ENCODE results near the gene RAD23A.
"Not testable (repeated sequence)": the region's sequence is repeated elsewhere in the genome, so short reads cannot be mapped to it uniquely, and the experiment has no call there.

Gene RAD23A

GRCh38 chr19:12937927-12938778 lies 7.5 kb upstream of the RAD23A start, which contains the start of gene CALR:
Gene CALR (plus strand): TSS chr19:12938609. CDS start chr19:12938680, 71 bp downstream.
- in situ Hi-C loops (cut with HindIII; ENCODE audit: low sequenced_read_pairs), result no loop called here

GRCh38 chr19:12938779-12939601 lies 6.7 kb upstream of the RAD23A start:
- in situ Hi-C loops (cut with HindIII; ENCODE audit: low sequenced_read_pairs), result no loop called here

GRCh38 chr19:12939975-12940423 lies 5.7 kb upstream of the RAD23A start:
- in situ Hi-C loops (cut with HindIII; ENCODE audit: low sequenced_read_pairs), result no loop called here

- in situ Hi-C loops (cut with HindIII; ENCODE audit: low sequenced_read_pairs), result no loop called here
Observed at GRCh38 chr19:12940897-12941296, 4.8 kb upstream of the RAD23A start.

- in situ Hi-C loops (cut with HindIII; ENCODE audit: low sequenced_read_pairs), result no loop called here
Observed at GRCh38 chr19:12943437-12944044, 2.1 kb upstream of the RAD23A start.

GRCh38 chr19:12944104-12944674 lies 1.5 kb upstream of the RAD23A start:
- in situ Hi-C loops (cut with HindIII; ENCODE audit: low sequenced_read_pairs), result no loop called here

GRCh38 chr19:12946092-12946721 lies 545 bp downstream of the RAD23A start:
- in situ Hi-C loops (cut with HindIII; ENCODE audit: low sequenced_read_pairs), result no loop called here

GRCh38 chr19:12946731-12947496 lies 1.3 kb downstream of the RAD23A start:
- in situ Hi-C loops (cut with HindIII; ENCODE audit: low sequenced_read_pairs), result no loop called here

- in situ Hi-C loops (cut with HindIII; ENCODE audit: low sequenced_read_pairs), result no loop called here
Observed at GRCh38 chr19:12947702-12948611, 2.3 kb downstream of the RAD23A start.

GRCh38 chr19:12948612-12949362 lies 3.1 kb downstream of the RAD23A start:
- in situ Hi-C loops (cut with HindIII; ENCODE audit: low sequenced_read_pairs), result no loop called here

- in situ Hi-C loops (cut with HindIII; ENCODE audit: low sequenced_read_pairs), result no loop called here
Observed at GRCh38 chr19:12949363-12950283, 4.0 kb downstream of the RAD23A start.

GRCh38 chr19:12952050-12952449 lies 6.4 kb downstream of the RAD23A start:
- in situ Hi-C loops (cut with HindIII; ENCODE audit: low sequenced_read_pairs), result not testable (repeated sequence)

- in situ Hi-C loops (cut with HindIII; ENCODE audit: low sequenced_read_pairs), result no loop called here
Observed at GRCh38 chr19:12952488-12953137, 7.0 kb downstream of the RAD23A start.

- in situ Hi-C loops (cut with HindIII; ENCODE audit: low sequenced_read_pairs), result no loop called here
Observed at GRCh38 chr19:12953138-12953798, 7.6 kb downstream of the RAD23A start.

- in situ Hi-C loops (cut with HindIII; ENCODE audit: low sequenced_read_pairs), result no loop called here
Observed at GRCh38 chr19:12953799-12954611, 8.3 kb downstream of the RAD23A start.
